CD4-positive, alpha-beta T cell treated with Interferon gamma for 1 hour (primary cell): Measurements from ENCODE around the gene KIAA0232.
"Not testable (repeated sequence)": the region's sequence is repeated elsewhere in the genome, so short reads cannot be mapped to it uniquely, and the experiment has no call there.

Experiments used
- DNase-seq: peaks from one replicate; pipeline ENCODE4 v3.0.0-alpha.2; 2020

The KIAA0232 gene

DNA sequence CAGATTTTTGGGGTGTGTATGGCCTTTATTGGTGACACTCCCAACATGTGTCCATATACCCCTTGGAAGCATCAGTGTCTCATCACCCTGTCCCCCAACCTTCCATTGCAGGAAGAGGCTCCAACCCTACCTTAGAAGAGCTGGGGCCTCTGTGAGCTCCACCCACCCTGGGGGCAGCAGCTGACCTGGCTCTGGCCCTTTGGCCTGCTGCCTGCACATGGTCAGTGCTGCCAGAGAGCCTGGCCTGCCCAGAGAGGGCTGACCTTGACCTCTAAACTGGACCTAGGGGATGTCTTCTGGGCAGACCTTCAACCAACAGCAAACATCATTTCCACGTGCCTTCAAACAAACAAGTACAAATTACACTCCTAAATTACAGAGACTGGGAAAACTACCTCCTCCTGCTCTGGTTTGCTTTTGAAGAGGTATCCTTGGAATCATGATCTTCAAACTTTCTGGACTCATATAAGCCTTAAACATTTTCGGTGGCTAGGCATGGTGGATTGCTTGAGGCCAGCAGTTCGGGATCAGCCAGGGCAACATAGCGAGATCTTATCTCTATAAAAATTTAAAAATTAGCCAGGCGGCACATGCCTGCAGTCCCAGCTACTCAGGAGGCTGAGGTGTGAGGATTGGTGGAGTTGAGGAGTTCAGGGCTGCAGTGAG is 27.3 kb upstream of the KIAA0232 start:
- DNase-seq = no peak

DNA sequence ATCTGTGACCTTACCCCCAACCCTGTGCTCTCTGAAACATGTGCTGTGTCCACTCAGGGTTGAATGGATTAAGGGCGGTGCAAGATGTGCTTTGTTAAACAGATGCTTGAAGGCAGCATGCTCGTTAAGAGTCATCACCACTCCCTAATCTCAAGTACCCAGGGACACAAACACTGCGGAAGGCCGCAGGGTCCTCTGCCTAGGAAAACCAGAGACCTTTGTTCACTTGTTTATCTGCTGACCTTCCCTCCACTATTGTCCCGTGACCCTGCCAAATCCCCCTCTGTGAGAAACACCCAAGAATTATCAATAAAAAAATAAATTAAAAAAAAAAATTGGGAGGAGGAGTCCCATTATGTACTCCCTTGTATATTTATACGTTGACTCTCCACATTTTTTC is 26.2 kb upstream of the KIAA0232 start:
- not testable (repeated sequence) for DNase-seq

DNA sequence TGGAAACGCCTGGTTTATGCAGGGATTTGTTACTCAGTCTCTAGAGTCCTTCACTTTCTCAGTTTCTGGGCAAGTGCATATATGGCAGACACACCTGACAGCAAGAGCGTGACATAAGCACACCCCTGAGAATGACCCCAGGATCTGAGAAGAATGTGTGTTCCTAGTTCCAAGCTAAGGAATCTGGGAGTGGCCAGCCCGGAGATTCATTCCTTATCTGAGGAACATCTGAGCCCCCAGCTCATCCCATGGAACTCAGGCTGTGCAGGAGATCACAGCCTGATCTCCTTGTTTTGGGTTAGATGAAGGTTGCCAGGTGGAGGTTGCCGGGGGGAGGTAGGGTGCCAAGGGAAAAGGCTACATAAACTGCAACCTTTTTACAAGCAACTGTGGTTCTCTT is 23.8 kb upstream of the KIAA0232 start:
- DNase-seq = no peak

DNA sequence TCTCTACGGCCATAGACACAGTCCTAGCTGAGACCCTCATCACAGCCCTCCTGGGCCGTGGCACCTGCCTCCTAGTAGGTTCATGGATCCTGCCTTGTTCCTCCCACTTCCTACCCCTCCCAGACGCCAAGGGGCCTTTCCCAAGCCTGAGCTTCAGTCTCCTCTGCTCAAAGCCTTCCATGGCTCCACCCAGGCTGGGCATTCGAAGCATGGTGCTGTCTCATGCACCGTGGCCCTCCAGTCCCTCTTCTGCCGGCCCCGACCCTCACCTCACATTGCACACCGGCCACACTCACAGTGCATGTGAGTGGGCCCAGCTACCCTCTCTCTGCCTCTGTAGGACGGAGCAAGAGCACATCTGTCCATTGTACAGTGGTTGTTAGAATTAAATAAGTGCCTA is 21.7 kb upstream of the KIAA0232 start:
- no peak for DNase-seq

GRCh38 chr4:6761649-6762615 is 20.6 kb upstream of the KIAA0232 start:
- no peak for DNase-seq

DNA sequence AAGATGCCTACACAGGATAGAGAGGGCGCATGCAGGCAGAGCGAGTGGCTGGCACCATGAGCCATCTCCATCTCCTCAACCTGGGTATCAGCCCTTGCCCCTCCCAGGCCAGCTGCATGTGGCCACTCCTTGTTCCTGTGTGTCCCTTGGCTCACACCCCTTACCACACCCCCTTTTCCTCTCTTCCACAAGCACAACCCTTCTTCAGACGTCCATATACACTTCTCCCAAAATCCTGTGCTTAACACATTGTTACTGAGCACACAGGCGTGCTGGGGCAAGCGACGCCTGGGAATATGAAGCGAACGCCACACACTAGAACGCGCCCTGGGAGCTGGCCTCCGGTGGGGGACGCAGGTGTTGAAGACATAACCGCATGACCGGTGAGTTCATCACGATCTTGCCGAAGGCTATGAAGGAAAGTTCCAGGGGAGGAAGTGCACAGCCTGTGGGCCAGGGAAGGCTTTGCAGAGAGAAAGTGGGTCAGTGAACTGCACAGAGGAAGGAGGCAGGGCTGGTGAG is 19.1 kb upstream of the KIAA0232 start:
- no peak for DNase-seq

DNA sequence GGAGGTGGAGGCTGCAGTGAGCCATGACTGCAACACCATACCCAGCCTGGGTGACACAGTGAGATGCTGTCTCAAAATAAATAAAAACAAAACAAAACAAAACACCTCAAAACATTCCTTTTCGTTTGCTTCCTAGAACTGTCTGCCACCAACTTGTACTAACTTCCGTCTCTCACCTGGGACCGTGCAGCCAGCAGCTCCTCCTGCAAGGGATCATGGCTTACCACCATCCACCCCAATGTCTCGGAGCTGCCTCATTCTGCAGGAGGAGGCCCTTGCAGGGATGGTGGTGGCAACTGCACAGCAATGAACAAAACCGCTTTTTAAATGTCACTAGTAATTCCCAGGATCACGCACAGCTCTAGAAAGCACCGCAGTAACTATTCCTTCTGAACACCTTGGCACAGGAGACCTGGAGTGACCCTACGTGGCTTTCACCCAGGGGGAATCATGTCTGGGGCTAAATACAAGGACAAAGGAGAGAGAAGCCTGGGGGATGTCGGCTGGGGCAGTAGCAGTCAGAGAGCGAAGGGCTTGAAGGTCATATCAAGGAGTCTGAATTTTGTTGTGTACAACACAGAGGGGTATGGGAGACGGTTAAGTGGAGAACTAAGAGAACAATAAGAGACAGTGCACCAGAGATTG is 17.4 kb upstream of the KIAA0232 start:
- DNase-seq = no peak

DNA sequence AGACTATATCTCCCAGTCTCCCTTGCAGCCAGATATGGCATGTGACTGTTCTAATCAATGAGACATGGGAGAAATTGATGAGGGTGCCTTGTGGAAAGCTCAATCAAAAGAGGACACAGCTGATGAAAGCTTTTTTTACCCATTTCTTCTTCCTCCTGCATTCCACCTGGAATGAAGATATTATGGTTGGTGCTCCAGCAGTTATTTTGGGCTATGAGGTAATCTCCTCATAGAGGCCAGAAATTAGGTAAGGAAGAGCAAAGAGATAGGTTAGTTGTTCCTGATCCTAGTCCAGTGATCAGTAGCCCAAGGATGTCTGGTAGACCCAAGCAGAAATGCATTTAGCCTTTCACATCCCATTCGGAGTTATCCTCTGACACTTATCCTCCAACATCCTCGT is 16.8 kb upstream of the KIAA0232 start:
- no peak for DNase-seq

GRCh38 chr4:6767386-6767747 is 15.2 kb upstream of the KIAA0232 start:
- no peak for DNase-seq

DNA sequence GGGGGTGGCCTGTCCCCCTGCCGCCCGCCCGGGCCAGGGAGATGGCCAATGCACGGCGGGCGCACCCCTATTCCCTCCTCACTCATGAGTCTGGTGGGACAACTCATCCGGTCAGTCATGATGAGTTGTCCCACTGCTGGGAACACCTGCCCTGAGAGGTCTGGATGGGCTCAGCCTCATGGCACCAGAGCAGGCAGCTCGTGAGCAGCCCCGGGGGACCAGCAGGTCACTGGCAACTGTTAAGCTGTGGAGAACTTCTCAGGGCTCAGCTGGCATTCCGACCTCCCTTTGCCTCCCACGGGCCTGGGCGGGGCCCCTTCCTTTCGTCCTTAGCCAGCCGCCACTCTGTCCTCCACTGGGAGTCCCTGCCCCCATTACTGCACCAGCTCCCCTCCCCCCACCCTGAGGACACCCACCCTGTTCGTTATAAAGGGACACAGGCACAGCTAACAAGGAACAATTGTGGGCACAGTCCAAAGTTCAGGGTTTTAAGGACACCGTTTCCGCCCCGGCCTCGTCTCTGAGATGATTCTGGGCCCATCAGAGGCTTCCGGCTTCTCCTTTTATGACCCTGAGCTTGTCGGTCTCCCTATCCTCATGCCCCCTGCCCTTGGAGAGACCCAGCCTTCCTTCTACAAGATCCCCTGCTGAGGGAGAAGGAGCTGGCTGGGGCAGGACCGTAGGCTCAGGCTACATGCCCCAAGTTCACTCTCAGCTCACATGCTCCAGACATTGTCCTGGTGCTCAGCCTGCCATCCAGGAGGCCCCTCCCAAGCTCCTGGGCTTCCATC is 14.6 kb upstream of the KIAA0232 start:
- no peak for DNase-seq

DNA sequence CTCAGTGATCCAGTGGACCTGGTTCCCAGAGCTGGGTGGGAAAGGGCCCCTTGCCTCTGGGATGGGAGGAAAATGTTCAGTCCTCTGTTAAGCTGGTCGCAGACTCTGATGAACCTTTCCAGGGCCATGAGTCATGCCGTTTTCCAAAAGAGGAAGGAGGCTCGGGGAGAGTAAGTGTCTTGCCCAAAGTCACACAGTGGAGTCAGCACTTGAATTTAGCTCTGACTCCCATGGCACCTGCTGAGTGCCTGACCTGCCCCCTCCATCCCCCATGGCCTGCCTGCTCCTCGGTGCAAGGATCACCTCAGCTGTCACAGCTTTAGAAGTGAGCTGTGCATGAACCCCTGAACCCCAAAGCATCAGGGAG is 14.0 kb upstream of the KIAA0232 start:
- peak; percentile 21 for DNase-seq

DNA sequence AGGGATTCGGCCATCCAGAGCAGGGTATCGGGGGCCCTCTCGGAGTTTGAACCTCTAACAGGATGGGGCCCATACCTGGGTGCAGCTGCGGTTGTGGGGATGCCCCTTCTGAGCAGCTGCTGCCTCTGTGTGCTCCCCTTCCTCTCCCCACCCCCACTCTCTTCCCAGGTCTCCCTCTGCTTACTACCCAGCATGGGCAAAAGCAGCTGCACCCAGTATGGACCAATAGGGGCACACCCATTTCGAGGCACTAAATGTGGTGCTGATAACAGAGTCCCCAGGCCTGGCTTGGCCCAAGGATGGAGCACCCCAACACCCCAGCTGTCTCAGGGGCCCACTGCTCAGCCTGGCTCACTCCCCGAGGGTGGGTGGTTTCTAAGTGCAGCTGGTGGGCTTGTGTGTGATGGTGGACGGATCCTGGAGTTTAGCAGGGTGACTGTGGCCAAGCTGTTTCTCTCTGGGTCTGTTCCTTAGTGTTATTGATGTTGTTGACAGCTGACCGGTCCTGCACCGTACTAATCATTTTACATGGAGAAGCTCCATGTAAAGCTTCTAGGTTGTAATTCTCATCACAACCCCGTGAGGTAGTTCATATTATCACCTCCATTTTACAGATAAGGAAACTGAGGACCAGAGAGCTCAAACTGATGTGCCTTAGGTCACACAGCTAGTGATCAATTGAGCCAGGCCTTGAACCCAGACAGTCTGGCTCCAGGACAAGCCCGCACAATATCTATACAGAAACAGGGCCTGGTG is 13.1 kb upstream of the KIAA0232 start:
- no peak for DNase-seq

DNA sequence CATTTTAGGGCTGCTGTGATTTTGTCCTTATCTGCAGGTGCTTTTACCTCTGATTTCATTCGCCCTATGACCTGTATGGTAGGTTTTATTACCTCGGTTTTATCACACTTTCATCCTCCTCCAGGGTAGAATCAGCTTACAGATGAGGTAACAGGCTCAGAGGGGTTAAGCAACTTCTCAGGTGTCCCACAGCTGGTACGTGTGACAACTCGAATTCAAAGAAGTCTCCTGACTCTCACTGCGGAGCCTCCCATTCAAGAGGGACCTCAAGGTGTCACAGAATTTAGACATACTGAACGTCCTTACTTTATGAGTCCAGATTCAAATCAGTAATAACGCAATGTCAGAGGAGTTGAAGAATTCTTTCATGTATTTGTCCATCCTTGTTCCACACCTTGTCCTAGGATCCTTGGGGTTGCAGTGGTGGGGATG is 12.5 kb upstream of the KIAA0232 start:
- no peak for DNase-seq

DNA sequence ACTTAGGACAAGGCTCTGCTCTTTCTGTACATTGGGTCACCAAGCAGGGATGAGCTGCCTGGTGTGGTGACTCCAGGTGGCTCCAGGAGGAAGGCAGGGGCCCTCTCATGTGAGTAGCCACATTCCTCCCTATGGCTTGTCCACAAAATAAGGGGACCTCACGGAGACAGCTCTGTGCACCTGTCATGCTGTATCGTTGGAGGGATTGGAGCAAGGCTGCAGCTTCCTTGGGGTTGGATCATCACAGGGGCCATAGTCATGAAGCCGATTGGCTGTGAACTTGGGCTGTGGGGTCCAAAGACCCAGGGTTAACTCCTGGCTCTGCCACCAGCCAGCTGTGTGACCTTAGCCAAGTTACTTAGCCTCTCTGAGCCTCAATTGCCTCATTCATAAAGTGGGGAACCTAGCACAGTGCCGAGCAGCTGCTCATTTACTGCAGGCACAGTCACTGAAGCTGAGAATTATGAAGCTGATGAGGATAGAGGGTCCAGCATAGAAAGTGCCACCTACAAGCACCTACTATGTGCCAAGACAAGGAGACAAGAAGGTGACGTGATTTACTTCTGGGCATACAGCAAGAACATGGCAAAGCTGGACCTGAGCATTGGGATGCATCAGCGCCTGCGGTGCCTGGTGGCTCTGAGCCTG is 11.8 kb upstream of the KIAA0232 start:
- no peak for DNase-seq

DNA sequence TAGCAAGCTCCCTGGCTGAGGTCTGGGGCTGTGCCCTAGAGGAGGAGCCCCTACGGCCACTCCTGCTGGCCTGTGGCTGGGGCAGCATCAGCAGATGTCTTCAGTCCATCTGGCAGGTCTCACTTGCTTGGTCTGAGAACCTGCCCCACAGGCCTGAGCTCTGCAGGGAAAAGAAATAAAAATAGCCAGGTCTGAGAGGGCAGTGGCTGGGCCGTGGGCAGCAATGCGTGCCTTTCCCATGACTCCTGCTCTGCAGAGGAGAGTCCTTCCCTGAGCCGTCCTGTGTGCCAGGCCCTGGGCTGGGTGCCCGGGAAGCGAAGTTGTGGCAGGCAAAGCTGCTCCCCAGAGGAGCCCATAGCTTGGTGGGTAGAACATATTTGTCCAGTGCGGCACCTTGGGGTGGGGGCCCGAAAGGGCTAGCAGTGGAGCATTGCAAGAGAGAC is 11.3 kb upstream of the KIAA0232 start:
- no peak for DNase-seq

- no peak for DNase-seq
Observed at GRCh38 chr4:6772223-6772928, 10.2 kb upstream of the KIAA0232 start.

GRCh38 chr4:6773106-6773505 is 9.4 kb upstream of the KIAA0232 start:
- DNase-seq = no peak

GRCh38 chr4:6773616-6774540 is 8.6 kb upstream of the KIAA0232 start:
- no peak for DNase-seq

DNA sequence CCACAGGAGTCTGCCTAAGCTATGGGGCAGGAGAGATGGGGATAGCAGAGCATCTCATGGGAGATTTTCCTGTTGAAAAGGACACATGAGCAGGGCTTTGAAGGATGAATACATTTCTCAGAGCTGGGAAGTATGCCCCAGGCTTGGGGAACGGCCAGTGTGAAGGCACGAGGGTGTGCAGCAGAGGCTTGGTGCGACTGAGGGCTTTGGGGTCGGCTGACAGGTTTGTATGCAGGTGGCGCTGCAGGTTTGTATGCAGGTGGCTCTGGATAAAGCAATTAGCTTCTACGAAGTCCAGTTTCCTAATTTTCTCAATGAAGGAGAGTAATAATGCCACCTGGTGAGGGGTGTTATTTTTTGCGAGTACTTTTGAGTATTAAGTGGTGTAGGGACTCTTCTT is 6.8 kb upstream of the KIAA0232 start:
- no peak for DNase-seq
